GM19043 (cell line): ENCODE data around the gene PDGFC.

Experiments
- ATAC-seq: cut with Tn5 transposase; IDR thresholded peaks from one replicate; pipeline ENCODE4 v1.9.1; 2021; ENCODE audit warnings: low read depth; ENCODE audit not compliant: unreplicated experiment

The PDGFC gene

GRCh38 chr4:156971676-156972378, at the start of gene PDGFC:
Gene PDGFC (minus strand): TSS chr4:156971799. CDS start chr4:156970903, 896 bp downstream.
- ATAC-seq, result no peak

GRCh38 chr4:157020882-157021281, 49.3 kb upstream of the PDGFC start:
- no peak for ATAC-seq

GRCh38 chr4:157018920-157019490, 47.4 kb upstream of the PDGFC start:
- no peak for ATAC-seq

GRCh38 chr4:157014621-157015591, 43.3 kb upstream of the PDGFC start:
- no peak for ATAC-seq

GRCh38 chr4:157013656-157014055, 42.1 kb upstream of the PDGFC start:
- no peak for ATAC-seq

GRCh38 chr4:157012781-157013180, 41.2 kb upstream of the PDGFC start:
- no peak for ATAC-seq

- no peak for ATAC-seq
These were observed 40.7 kb upstream of the PDGFC start for GRCh38 chr4:157012296-157012695.

- no peak for ATAC-seq
These were observed 39.0 kb upstream of the PDGFC start for GRCh38 chr4:157010630-157011029.

- no peak for ATAC-seq
These were observed 34.2 kb upstream of the PDGFC start for GRCh38 chr4:157005831-157006230.

- ATAC-seq, result no peak
These were observed 33.6 kb upstream of the PDGFC start for GRCh38 chr4:157005193-157005592.

- no peak for ATAC-seq
These were observed 32.9 kb upstream of the PDGFC start for GRCh38 chr4:157004279-157005161.

GRCh38 chr4:156999175-156999517, 27.5 kb upstream of the PDGFC start:
- ATAC-seq, result no peak

- no peak for ATAC-seq
These were observed 27.0 kb upstream of the PDGFC start for GRCh38 chr4:156998500-156999174.

GRCh38 chr4:156992943-156993342, 21.3 kb upstream of the PDGFC start:
- no peak for ATAC-seq

GRCh38 chr4:156991161-156991560, 19.6 kb upstream of the PDGFC start:
- no peak for ATAC-seq

GRCh38 chr4:156983366-156983765, 11.8 kb upstream of the PDGFC start:
- no peak for ATAC-seq

GRCh38 chr4:156981262-156981769, 9.7 kb upstream of the PDGFC start:
- no peak for ATAC-seq

- ATAC-seq, result no peak
These were observed 6.0 kb upstream of the PDGFC start for GRCh38 chr4:156977435-156978160.

GRCh38 chr4:156976147-156976546, 4.5 kb upstream of the PDGFC start:
- no peak for ATAC-seq
